ENCODE results near the gene POLN. TPM values are rescaled to one million over a fixed set of nuclear protein-coding genes. Genes with fewer than 3 reads are reported as not detected.
A peak's percentile ranks its signal among the peaks of the same experiment; 100 is the strongest.

Gene POLN
- polyA plus RNA-seq, 3 donors = 0.08 to 0.33 (median 0.28) TPM

- Histone ChIP-seq H3K4me3 (replicated peaks in 1 of 3; ENCODE audit: low read depth in 2 of 3, low read length in 3 of 3) (no peak overlapping the region), H3K27ac (ENCODE audit: low read depth in 1 of 2, low read length in 2 of 2) (no peak overlapping the region), H3K4me2 (replicated peaks; ENCODE audit: extremely low read depth, low read length, poor library complexity, severe bottlenecking) (no peak overlapping the region), H3K27me3 (ENCODE audit: control insufficient read depth in 2 of 2, insufficient read depth in 2 of 2, low read length in 2 of 2) (peaks cover 0 to 31% of the 10 kb centered on the region in 2 donors), H3K79me2 (ENCODE audit: insufficient read depth, low read length) (no peaks in the 10 kb centered on the region), H2AFZ (ENCODE audit: insufficient read depth, low read depth, low read length, poor library complexity, severe bottlenecking) (no peak overlapping the region), H3K9ac (ENCODE audit: insufficient read depth, low read length, poor library complexity, severe bottlenecking) (no peak overlapping the region), H4K20me1 (ENCODE audit: insufficient read depth, low read length) (no peaks in the 10 kb centered on the region), H3K36me3 (replicated peaks in 1 of 2; ENCODE audit: control insufficient read depth in 1 of 2, insufficient read depth in 2 of 2, low read length in 2 of 2) (no peaks in the 10 kb centered on the region), H3K4me1 (ENCODE audit: control insufficient read depth in 1 of 2, insufficient read depth in 2 of 2, low read length in 2 of 2) (no peaks in the 10 kb centered on the region), H3K9me3 (replicated peaks in 1 of 2; ENCODE audit: control insufficient read depth in 1 of 2, insufficient read depth in 1 of 2, low read length in 2 of 2) (peaks cover 17 to 32% of the 10 kb centered on the region in 2 donors)
- DNase-seq = no peak
- TF ChIP-seq CTCF (IDR thresholded peaks at IDR 0.05) = no peak
- Mint-ChIP-seq H3K4me3 (peak overlapping the region in 1 of 2 donors; percentile 26), H3K9me3 (peaks cover 13 to 27% (median 23%) of the 10 kb centered on the region in 7 donors), H3K27ac (peak overlapping the region in 1 of 7 donors; percentile 79), H3K27me3 (ENCODE audit: low read depth in 3 of 3) (peaks cover 34 to 51% (median 48%) of the 10 kb centered on the region in 3 donors), H3K4me1 (no peaks in the 10 kb centered on the region), H3K36me3 (peaks cover 0 to 3% of the 10 kb centered on the region in 2 donors)
- intact Hi-C loops (cut with micrococcal nuclease) = no loop called here
- 93% methylated on average over 5 of the region's 6 CpGs for whole genome bisulfite sequencing (ENCODE audit: insufficient coverage)
Observed at GRCh38 chr4:2092669-2093053, 149.3 kb downstream of the POLN start.

- Histone ChIP-seq H3K4me3 (replicated peaks in 1 of 3; ENCODE audit: low read depth in 2 of 3, low read length in 3 of 3) (no peak overlapping the region), H3K36me3 (replicated peaks in 1 of 2; ENCODE audit: control insufficient read depth in 1 of 2, insufficient read depth in 2 of 2, low read length in 2 of 2) (no peaks in the 10 kb centered on the region), H3K27ac (ENCODE audit: low read depth in 1 of 2, low read length in 2 of 2) (no peak overlapping the region), H2AFZ (ENCODE audit: insufficient read depth, low read depth, low read length, poor library complexity, severe bottlenecking) (no peak overlapping the region), H3K79me2 (ENCODE audit: insufficient read depth, low read length) (no peaks in the 10 kb centered on the region), H3K4me2 (replicated peaks; ENCODE audit: extremely low read depth, low read length, poor library complexity, severe bottlenecking) (no peak overlapping the region), H4K20me1 (ENCODE audit: insufficient read depth, low read length) (no peaks in the 10 kb centered on the region), H3K9ac (ENCODE audit: insufficient read depth, low read length, poor library complexity, severe bottlenecking) (no peak overlapping the region), H3K9me3 (replicated peaks in 1 of 2; ENCODE audit: control insufficient read depth in 1 of 2, insufficient read depth in 1 of 2, low read length in 2 of 2) (peaks cover 17 to 28% of the 10 kb centered on the region in 2 donors), H3K27me3 (ENCODE audit: control insufficient read depth in 2 of 2, insufficient read depth in 2 of 2, low read length in 2 of 2) (peaks cover 0 to 30% of the 10 kb centered on the region in 2 donors), H3K4me1 (ENCODE audit: control insufficient read depth in 1 of 2, insufficient read depth in 2 of 2, low read length in 2 of 2) (no peaks in the 10 kb centered on the region)
- WGBS (ENCODE audit: insufficient coverage) = 95% methylated on average over 14 of the region's 15 CpGs
- H3K27me3 Mint-ChIP-seq (ENCODE audit: low read depth in 3 of 3) = peaks cover 31 to 46% (median 45%) of the 10 kb centered on the region in 3 donors
- no peak for TF ChIP-seq CTCF (IDR thresholded peaks at IDR 0.05)
- H3K4me1 Mint-ChIP-seq = no peaks in the 10 kb centered on the region
- DNase-seq = no peak
- H3K27ac Mint-ChIP-seq = peak overlapping the region in 2 of 7 donors; percentile 31 to 79
- peaks cover 0 to 3% of the 10 kb centered on the region in 2 donors for H3K36me3 Mint-ChIP-seq
- H3K9me3 Mint-ChIP-seq = peaks cover 12 to 26% (median 18%) of the 10 kb centered on the region in 7 donors
- intact Hi-C loops (cut with micrococcal nuclease) = no loop called here
- H3K4me3 Mint-ChIP-seq = peak overlapping the region in 1 of 2 donors; percentile 35
Observed at GRCh38 chr4:2091990-2092668, 149.8 kb downstream of the POLN start.

Data from CD14-positive monocyte (primary cell).